ENCODE results near the gene NCSTN.

- TF ChIP-seq POLR2A (IDR thresholded peaks at IDR 0.05), result no peak
- TF ChIP-seq CTCF (IDR thresholded peaks at IDR 0.05), result no peak
Measured at GRCh38 chr1:160351629-160352028, 8.4 kb downstream of the NCSTN start.

Data from stomach (tissue), 4 donors.